ENCODE data around the gene PDZD2.

PDZD2 gene

GRCh38 chr5:32156635-32157034 is 517.7 kb downstream of the PDZD2 start:
- peaks cover 66% of the 10 kb centered on the region for H3K36me3 ChIP-seq
- H3K9me3 ChIP-seq = peaks cover 13% of the 10 kb centered on the region
- H3K27me3 ChIP-seq = no peaks in the 10 kb centered on the region
- H3K27ac ChIP-seq = no peak overlapping the region
- H4K20me1 ChIP-seq = peaks cover 100% of the 10 kb centered on the region
- H3K4me1 ChIP-seq = no peaks in the 10 kb centered on the region
- no peak overlapping the region for H3K9ac ChIP-seq
- no peak for TF ChIP-seq Cebpa-rat (IDR thresholded peaks at IDR 0.05)
- no peak overlapping the region for H3K4me3 ChIP-seq
- H3K4me2 ChIP-seq = no peak overlapping the region

GRCh38 chr5:32157078-32157477 is 518.1 kb downstream of the PDZD2 start:
- TF ChIP-seq Cebpa-rat (IDR thresholded peaks at IDR 0.05) = no peak
- no peak overlapping the region for H3K27ac ChIP-seq

GRCh38 chr5:32158679-32158975 is 519.7 kb downstream of the PDZD2 start:
- Histone ChIP-seq H3K36me3 (peaks cover 72% of the 10 kb centered on the region), H3K4me1 (no peaks in the 10 kb centered on the region), H3K4me2 (no peak overlapping the region), H4K20me1 (peaks cover 98% of the 10 kb centered on the region), H3K27me3 (no peaks in the 10 kb centered on the region), H3K9me3 (peaks cover 19% of the 10 kb centered on the region), H3K4me3 (no peak overlapping the region), H3K27ac (no peak overlapping the region), H3K9ac (no peak overlapping the region)
- TF ChIP-seq Cebpa-rat (IDR thresholded peaks at IDR 0.05) = no peak

More at GRCh38 chr5:32157078-32157477, 518.1 kb downstream of the PDZD2 start:
- Histone ChIP-seq H3K9ac (no peak overlapping the region), H3K4me3 (no peak overlapping the region), H3K27me3 (no peaks in the 10 kb centered on the region), H3K36me3 (peaks cover 66% of the 10 kb centered on the region), H3K4me2 (no peak overlapping the region), H3K4me1 (no peaks in the 10 kb centered on the region), H4K20me1 (peaks cover 98% of the 10 kb centered on the region), H3K9me3 (peaks cover 14% of the 10 kb centered on the region)

- Histone ChIP-seq H3K27ac (no peak overlapping the region), H3K4me3 (no peak overlapping the region), H3K9ac (no peak overlapping the region), H4K20me1 (peaks cover 98% of the 10 kb centered on the region), H3K27me3 (no peaks in the 10 kb centered on the region), H3K4me1 (no peaks in the 10 kb centered on the region), H3K4me2 (no peak overlapping the region), H3K9me3 (peaks cover 17% of the 10 kb centered on the region), H3K36me3 (peaks cover 72% of the 10 kb centered on the region)
- TF ChIP-seq Cebpa-rat (IDR thresholded peaks at IDR 0.05) = no peak
Measured at GRCh38 chr5:32159328-32160072, 520.6 kb downstream of the PDZD2 start.

GRCh38 chr5:32160228-32160627 is 521.3 kb downstream of the PDZD2 start:
- H3K4me2 ChIP-seq = no peak overlapping the region
- no peak overlapping the region for H3K9ac ChIP-seq
- peaks cover 17% of the 10 kb centered on the region for H3K9me3 ChIP-seq
- H3K4me3 ChIP-seq = no peak overlapping the region
- peaks cover 98% of the 10 kb centered on the region for H4K20me1 ChIP-seq
- H3K27ac ChIP-seq = no peak overlapping the region
- H3K27me3 ChIP-seq = no peaks in the 10 kb centered on the region
- TF ChIP-seq Cebpa-rat (IDR thresholded peaks at IDR 0.05) = no peak
- H3K4me1 ChIP-seq = no peaks in the 10 kb centered on the region
- peaks cover 72% of the 10 kb centered on the region for H3K36me3 ChIP-seq
